Thyroid gland (tissue), 4 donors: ENCODE data around the gene LGI4.

Experiments used
- CTCF ChIP-seq, 6 experiments: fragments of 200-600 bp in 3 of 6; fragments of 450-650 bp in 3 of 6; sonication (generic) in 3 of 6; IDR thresholded peaks; one replicate each; pipeline ENCODE4 v1.5.1; 2016 to 2019; ENCODE audit warnings: antibody characterized with exemption in 6 of 6, mild to moderate bottlenecking in 2 of 6, inconsistent platforms in 1 of 6, moderate library complexity in 1 of 6
- POLR2A ChIP-seq, 2 donors: fragments of 450-650 bp; IDR thresholded peaks; one replicate each; pipeline ENCODE4 v1.6.1; 2017; ENCODE audit warnings: antibody characterized with exemption in 2 of 2, mild to moderate bottlenecking in 2 of 2, moderate library complexity in 1 of 2

GRCh38 chr19:35159606-35160005 lies 24.7 kb upstream of the LGI4 start:
- TF ChIP-seq CTCF (IDR thresholded peaks at IDR 0.05) (no peak), POLR2A (IDR thresholded peaks at IDR 0.05) (no peak)
